ENCODE results near the gene PPP2R5A. TPM values are rescaled to one million over a fixed set of nuclear protein-coding genes. Genes with fewer than 3 reads are reported as not detected.
A peak's percentile ranks its signal among the peaks of the same experiment; 100 is the strongest.

The PPP2R5A gene
- total and polyA plus RNA-seq, 4 experiments from 2014 or later, result 37.9 to 55.0 (median 48.4) TPM

- Mint-ChIP-seq H3K9me3 (peaks cover 0 to 2% (median 0%) of the 10 kb centered on the region in 8 donors), H3K27me3 (no peaks in the 10 kb centered on the region), H3K4me3 (peak overlapping the region; percentile 3 to 86 (median 78)), H3K4me1 (peaks cover 56 to 91% (median 72%) of the 10 kb centered on the region in 4 donors), H3K27ac (peak overlapping the region; percentile 77 to 92 (median 86)), H3K36me3 (no peaks in the 10 kb centered on the region)
- peak; percentile 61 to 77 (median 72) for DNase-seq
- Histone ChIP-seq H3K36me3 (ENCODE audit: insufficient read depth, low read length) (no peaks in the 10 kb centered on the region), H3K27me3 (ENCODE audit: insufficient read depth, low read length) (no peaks in the 10 kb centered on the region), H3K9me3 (ENCODE audit: control insufficient read depth in 1 of 2, low read length in 2 of 2) (no peaks in the 10 kb centered on the region), H3K4me3 (ENCODE audit: low read length in 2 of 2) (no peak overlapping the region), H3K27ac (ENCODE audit: low read depth, low read length) (no peak overlapping the region), H3K4me1 (ENCODE audit: insufficient read depth, low read length) (peaks cover 71% of the 10 kb centered on the region)
- CTCF ChIA-PET (ENCODE audit: partially characterized antibody), result interaction anchor here (1.2 to 1.6 kb wide), 4 partner anchors 16 to 247 kb away, joined by 3 to 5 read pairs (median 4); partner anchors contain the start of genes DTL and INTS7
- intact Hi-C loops (cut with micrococcal nuclease), result loop anchor here (1.0 kb wide), 1 partner anchor 29 kb away; the partner anchor contains the start of gene PPP2R5A
- POLR2A ChIA-PET (ENCODE audit: partially characterized antibody), result interaction anchor here (1.5 to 7.6 kb wide), 5 partner anchors 11 to 149 kb away, joined by 3 to 108 read pairs (median 6); partner anchors contain the start of gene PPP2R5A
Observed at GRCh38 chr1:212256369-212256768, 28.8 kb upstream of the PPP2R5A start.

GRCh38 chr1:212257157-212257556 lies 28.1 kb upstream of the PPP2R5A start:
- no peak overlapping the region for H3K27ac ChIP-seq (ENCODE audit: low read depth, low read length)
- H3K4me3 Mint-ChIP-seq, result peak overlapping the region in 1 of 8 donors; percentile 86

GRCh38 chr1:212259693-212260480 lies 25.3 kb upstream of the PPP2R5A start:
- intact Hi-C loops (cut with micrococcal nuclease), result no loop called here
- H3K27ac ChIP-seq (ENCODE audit: low read depth, low read length), result no peak overlapping the region
- CTCF ChIA-PET (ENCODE audit: partially characterized antibody), result interaction anchor here (0.6 to 2.7 kb wide), 3 partner anchors 24 to 362 kb away, joined by 3 to 7 read pairs (median 3); no protein-coding TSS in a partner anchor

More at GRCh38 chr1:212257157-212257556, 28.1 kb upstream of the PPP2R5A start:
- H3K36me3 ChIP-seq (ENCODE audit: insufficient read depth, low read length), result no peaks in the 10 kb centered on the region
- Mint-ChIP-seq H3K9me3 (peaks cover 0 to 2% (median 0%) of the 10 kb centered on the region in 8 donors), H3K36me3 (no peaks in the 10 kb centered on the region), H3K27ac (peak overlapping the region in 4 of 7 donors; percentile 13 to 85 (median 64)), H3K4me1 (peaks cover 58 to 86% (median 72%) of the 10 kb centered on the region in 4 donors), H3K27me3 (no peaks in the 10 kb centered on the region)
- no peak overlapping the region for H3K4me3 ChIP-seq (ENCODE audit: low read length in 2 of 2)
- H3K9me3 ChIP-seq (ENCODE audit: control insufficient read depth in 1 of 2, low read length in 2 of 2), result no peaks in the 10 kb centered on the region
- H3K4me1 ChIP-seq (ENCODE audit: insufficient read depth, low read length), result peaks cover 66% of the 10 kb centered on the region
- ChIA-PET POLR2A (ENCODE audit: partially characterized antibody) (interaction anchor here (1.5 to 7.6 kb wide), 3 partner anchors 28 to 33 kb away, joined by 4 to 108 read pairs (median 7); partner anchors contain the start of gene PPP2R5A), CTCF (ENCODE audit: partially characterized antibody) (interaction anchor here (0.9 to 1.4 kb wide), 3 partner anchors 15 to 247 kb away, joined by 3 to 4 read pairs (median 3); no protein-coding TSS in a partner anchor)
- no peak for DNase-seq
- intact Hi-C loops (cut with micrococcal nuclease), result no loop called here
- H3K27me3 ChIP-seq (ENCODE audit: insufficient read depth, low read length), result no peaks in the 10 kb centered on the region

GRCh38 chr1:212260557-212261355 lies 24.5 kb upstream of the PPP2R5A start:
- no peaks in the 10 kb centered on the region for H3K9me3 Mint-ChIP-seq
- Histone ChIP-seq H3K27ac (ENCODE audit: low read depth, low read length) (no peak overlapping the region), H3K36me3 (ENCODE audit: insufficient read depth, low read length) (no peaks in the 10 kb centered on the region), H3K4me3 (ENCODE audit: low read length in 2 of 2) (no peak overlapping the region), H3K9me3 (ENCODE audit: control insufficient read depth in 1 of 2, low read length in 2 of 2) (no peaks in the 10 kb centered on the region), H3K4me1 (ENCODE audit: insufficient read depth, low read length) (peaks cover 30% of the 10 kb centered on the region), H3K27me3 (ENCODE audit: insufficient read depth, low read length) (no peaks in the 10 kb centered on the region)
- H3K27me3 Mint-ChIP-seq, result no peaks in the 10 kb centered on the region
- H3K36me3 Mint-ChIP-seq, result no peaks in the 10 kb centered on the region
- DNase-seq, result peak in 1 of 5 donors; percentile 41
- intact Hi-C loops (cut with micrococcal nuclease), result no loop called here
- H3K4me3 Mint-ChIP-seq, result peak overlapping the region in 1 of 8 donors; percentile 47
- H3K4me1 Mint-ChIP-seq, result peaks cover 36 to 55% (median 46%) of the 10 kb centered on the region in 4 donors
- ChIA-PET POLR2A (ENCODE audit: partially characterized antibody) (interaction anchor here (7.6 kb wide), 1 partner anchor 25 kb away, joined by 108 read pairs; the partner anchor contains the start of gene PPP2R5A), CTCF (ENCODE audit: partially characterized antibody) (interaction anchor here (0.6 to 2.7 kb wide), 4 partner anchors 23 to 362 kb away, joined by 3 to 7 read pairs (median 3); no protein-coding TSS in a partner anchor)
- peak overlapping the region in 3 of 7 donors; percentile 1 to 76 (median 29) for H3K27ac Mint-ChIP-seq

More at GRCh38 chr1:212259693-212260480, 25.3 kb upstream of the PPP2R5A start:
- H3K9me3 ChIP-seq (ENCODE audit: control insufficient read depth in 1 of 2, low read length in 2 of 2), result no peaks in the 10 kb centered on the region
- no peak overlapping the region for H3K4me3 ChIP-seq (ENCODE audit: low read length in 2 of 2)
- peaks cover 44 to 64% (median 55%) of the 10 kb centered on the region in 4 donors for H3K4me1 Mint-ChIP-seq
- peak overlapping the region in 3 of 7 donors; percentile 0 to 76 (median 14) for H3K27ac Mint-ChIP-seq
- no peaks in the 10 kb centered on the region for H3K36me3 Mint-ChIP-seq
- peaks cover 38% of the 10 kb centered on the region for H3K4me1 ChIP-seq (ENCODE audit: insufficient read depth, low read length)
- H3K9me3 Mint-ChIP-seq, result peaks cover 0 to 2% (median 0%) of the 10 kb centered on the region in 8 donors
- H3K27me3 ChIP-seq (ENCODE audit: insufficient read depth, low read length), result no peaks in the 10 kb centered on the region
- H3K27me3 Mint-ChIP-seq, result no peaks in the 10 kb centered on the region
- DNase-seq, result no peak
- H3K4me3 Mint-ChIP-seq, result no peak overlapping the region
- POLR2A ChIA-PET (ENCODE audit: partially characterized antibody), result interaction anchor here (0.7 to 7.6 kb wide), 2 partner anchors 26 to 225 kb away, joined by 3 to 108 read pairs; partner anchors contain the start of gene PPP2R5A
- H3K36me3 ChIP-seq (ENCODE audit: insufficient read depth, low read length), result no peaks in the 10 kb centered on the region

GRCh38 chr1:212261361-212261929 lies 23.8 kb upstream of the PPP2R5A start:
- no peak for DNase-seq
- Mint-ChIP-seq H3K9me3 (no peaks in the 10 kb centered on the region), H3K4me3 (no peak overlapping the region), H3K27ac (peak overlapping the region in 2 of 7 donors; percentile 1 to 21), H3K4me1 (peaks cover 29 to 48% (median 39%) of the 10 kb centered on the region in 4 donors), H3K27me3 (no peaks in the 10 kb centered on the region), H3K36me3 (no peaks in the 10 kb centered on the region)
- Histone ChIP-seq H3K4me3 (ENCODE audit: low read length in 2 of 2) (no peak overlapping the region), H3K4me1 (ENCODE audit: insufficient read depth, low read length) (peaks cover 23% of the 10 kb centered on the region), H3K36me3 (ENCODE audit: insufficient read depth, low read length) (no peaks in the 10 kb centered on the region), H3K27me3 (ENCODE audit: insufficient read depth, low read length) (no peaks in the 10 kb centered on the region), H3K9me3 (ENCODE audit: control insufficient read depth in 1 of 2, low read length in 2 of 2) (no peaks in the 10 kb centered on the region), H3K27ac (ENCODE audit: low read depth, low read length) (no peak overlapping the region)
- intact Hi-C loops (cut with micrococcal nuclease), result no loop called here
- ChIA-PET CTCF (ENCODE audit: partially characterized antibody) (interaction anchor here (1.0 kb wide), 2 partner anchors 23 to 191 kb away, joined by 3 read pairs; no protein-coding TSS in a partner anchor), POLR2A (ENCODE audit: partially characterized antibody) (interaction anchor here (7.6 kb wide), 1 partner anchor 24 kb away, joined by 108 read pairs; the partner anchor contains the start of gene PPP2R5A)

GRCh38 chr1:212267017-212267416 lies 18.2 kb upstream of the PPP2R5A start:
- H3K4me1 Mint-ChIP-seq, result peaks cover 0 to 5% (median 2%) of the 10 kb centered on the region in 4 donors
- no peaks in the 10 kb centered on the region for H3K27me3 ChIP-seq (ENCODE audit: insufficient read depth, low read length)
- DNase-seq, result no peak
- intact Hi-C loops (cut with micrococcal nuclease), result no loop called here
- H3K36me3 ChIP-seq (ENCODE audit: insufficient read depth, low read length), result no peaks in the 10 kb centered on the region
- H3K4me3 ChIP-seq (ENCODE audit: low read length in 2 of 2), result no peak overlapping the region
- ChIA-PET CTCF (ENCODE audit: partially characterized antibody) (no interaction called here), POLR2A (ENCODE audit: partially characterized antibody) (interaction anchor here (1.9 kb wide), 1 partner anchor 11 kb away, joined by 6 read pairs; no protein-coding TSS in a partner anchor)
- H3K4me3 Mint-ChIP-seq, result no peak overlapping the region
- H3K27ac Mint-ChIP-seq, result no peak overlapping the region
- no peak overlapping the region for H3K27ac ChIP-seq (ENCODE audit: low read depth, low read length)
- H3K4me1 ChIP-seq (ENCODE audit: insufficient read depth, low read length), result no peaks in the 10 kb centered on the region
- H3K27me3 Mint-ChIP-seq, result no peaks in the 10 kb centered on the region
- H3K9me3 ChIP-seq (ENCODE audit: control insufficient read depth in 1 of 2, low read length in 2 of 2), result no peaks in the 10 kb centered on the region
- H3K36me3 Mint-ChIP-seq, result no peaks in the 10 kb centered on the region
- no peaks in the 10 kb centered on the region for H3K9me3 Mint-ChIP-seq
